Measurements from ENCODE around the gene SMOC2. TPM values are rescaled to one million over a fixed set of nuclear protein-coding genes. Genes with fewer than 3 reads are reported as not detected.

SMOC2 gene
- total and polyA plus RNA-seq, 2 of the 13 experiments (the other 11 are each of a cell fraction or from before 2014, with no cell fraction given) = not detected

DNA sequence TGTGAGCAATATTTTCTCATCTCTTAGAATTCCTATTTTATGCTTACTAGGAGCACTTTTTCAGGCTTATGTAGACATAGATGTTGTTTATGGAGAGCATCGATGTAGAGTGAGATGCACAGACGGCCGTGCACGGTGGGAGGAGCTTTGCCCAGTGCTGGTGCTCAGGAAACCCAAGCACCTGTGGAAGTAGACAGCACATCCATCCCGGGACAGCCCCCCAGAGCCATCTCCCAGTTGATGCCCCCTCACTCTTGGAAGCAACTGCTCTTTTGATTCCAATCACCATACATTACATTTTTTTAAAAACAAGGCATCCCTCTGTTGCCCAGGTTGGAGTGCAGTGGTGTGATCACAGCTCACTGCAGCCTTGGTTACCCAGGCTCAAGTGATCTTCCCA, 143.7 kb downstream of the SMOC2 start:
- DNase-seq (ENCODE audit: low spot score) = no peak
- no TSS peak for BruUV-seq (replicated peaks)
- TF ChIP-seq GFI1 (CRISPR knock-in tag; IDR thresholded peaks at IDR 0.05; ENCODE audit: borderline replicate concordance) (no peak), NR2F1 (CRISPR knock-in tag; IDR thresholded peaks at IDR 0.05) (no peak), NKX3-1 (CRISPR knock-in tag; IDR thresholded peaks at IDR 0.05) (no peak), NFIB (CRISPR knock-in tag; IDR thresholded peaks at IDR 0.05; ENCODE audit: borderline replicate concordance) (no peak), POGZ (CRISPR knock-in tag; IDR thresholded peaks at IDR 0.05) (no peak), ZNF83 (CRISPR knock-in tag; IDR thresholded peaks at IDR 0.05; ENCODE audit: borderline replicate concordance) (no peak), HNRNPL (IDR thresholded peaks at IDR 0.05; ENCODE audit: low read depth, low read length) (no peak), RBM22 (optimal IDR thresholded peaks at IDR 0.05; ENCODE audit: low read length) (no peak), ATM (IDR thresholded peaks at IDR 0.05; ENCODE audit: borderline replicate concordance) (no peak), ZBTB20 (CRISPR knock-in tag; IDR thresholded peaks at IDR 0.05; ENCODE audit: borderline replicate concordance, low read depth) (no peak), ZNF781 (CRISPR knock-in tag; IDR thresholded peaks at IDR 0.05; ENCODE audit: borderline replicate concordance, not compliant biosample characterization) (no peak)
- TF ChIP-seq, protein P1, sequence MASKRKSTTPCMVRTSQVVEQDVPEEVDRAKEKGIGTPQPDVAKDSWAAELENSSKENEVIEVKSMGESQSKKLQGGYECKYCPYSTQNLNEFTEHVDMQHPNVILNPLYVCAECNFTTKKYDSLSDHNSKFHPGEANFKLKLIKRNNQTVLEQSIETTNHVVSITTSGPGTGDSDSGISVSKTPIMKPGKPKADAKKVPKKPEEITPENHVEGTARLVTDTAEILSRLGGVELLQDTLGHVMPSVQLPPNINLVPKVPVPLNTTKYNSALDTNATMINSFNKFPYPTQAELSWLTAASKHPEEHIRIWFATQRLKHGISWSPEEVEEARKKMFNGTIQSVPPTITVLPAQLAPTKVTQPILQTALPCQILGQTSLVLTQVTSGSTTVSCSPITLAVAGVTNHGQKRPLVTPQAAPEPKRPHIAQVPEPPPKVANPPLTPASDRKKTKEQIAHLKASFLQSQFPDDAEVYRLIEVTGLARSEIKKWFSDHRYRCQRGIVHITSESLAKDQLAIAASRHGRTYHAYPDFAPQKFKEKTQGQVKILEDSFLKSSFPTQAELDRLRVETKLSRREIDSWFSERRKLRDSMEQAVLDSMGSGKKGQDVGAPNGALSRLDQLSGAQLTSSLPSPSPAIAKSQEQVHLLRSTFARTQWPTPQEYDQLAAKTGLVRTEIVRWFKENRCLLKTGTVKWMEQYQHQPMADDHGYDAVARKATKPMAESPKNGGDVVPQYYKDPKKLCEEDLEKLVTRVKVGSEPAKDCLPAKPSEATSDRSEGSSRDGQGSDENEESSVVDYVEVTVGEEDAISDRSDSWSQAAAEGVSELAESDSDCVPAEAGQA (IDR thresholded peaks at IDR 0.05; ENCODE audit: low read depth) = no peak
- TF ChIP-seq, protein P1 (CRISPR knock-in tag; IDR thresholded peaks at IDR 0.05; ENCODE audit: borderline replicate concordance) = no peak
- TF ChIP-seq, protein P2, sequence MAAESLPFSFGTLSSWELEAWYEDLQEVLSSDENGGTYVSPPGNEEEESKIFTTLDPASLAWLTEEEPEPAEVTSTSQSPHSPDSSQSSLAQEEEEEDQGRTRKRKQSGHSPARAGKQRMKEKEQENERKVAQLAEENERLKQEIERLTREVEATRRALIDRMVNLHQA (CRISPR knock-in tag; IDR thresholded peaks at IDR 0.05) = no peak
- TF ChIP-seq, protein P3, sequence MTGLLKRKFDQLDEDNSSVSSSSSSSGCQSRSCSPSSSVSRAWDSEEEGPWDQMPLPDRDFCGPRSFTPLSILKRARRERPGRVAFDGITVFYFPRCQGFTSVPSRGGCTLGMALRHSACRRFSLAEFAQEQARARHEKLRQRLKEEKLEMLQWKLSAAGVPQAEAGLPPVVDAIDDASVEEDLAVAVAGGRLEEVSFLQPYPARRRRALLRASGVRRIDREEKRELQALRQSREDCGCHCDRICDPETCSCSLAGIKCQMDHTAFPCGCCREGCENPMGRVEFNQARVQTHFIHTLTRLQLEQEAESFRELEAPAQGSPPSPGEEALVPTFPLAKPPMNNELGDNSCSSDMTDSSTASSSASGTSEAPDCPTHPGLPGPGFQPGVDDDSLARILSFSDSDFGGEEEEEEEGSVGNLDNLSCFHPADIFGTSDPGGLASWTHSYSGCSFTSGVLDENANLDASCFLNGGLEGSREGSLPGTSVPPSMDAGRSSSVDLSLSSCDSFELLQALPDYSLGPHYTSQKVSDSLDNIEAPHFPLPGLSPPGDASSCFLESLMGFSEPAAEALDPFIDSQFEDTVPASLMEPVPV (CRISPR knock-in tag; IDR thresholded peaks at IDR 0.05) = no peak
- TF ChIP-seq, protein P4, sequence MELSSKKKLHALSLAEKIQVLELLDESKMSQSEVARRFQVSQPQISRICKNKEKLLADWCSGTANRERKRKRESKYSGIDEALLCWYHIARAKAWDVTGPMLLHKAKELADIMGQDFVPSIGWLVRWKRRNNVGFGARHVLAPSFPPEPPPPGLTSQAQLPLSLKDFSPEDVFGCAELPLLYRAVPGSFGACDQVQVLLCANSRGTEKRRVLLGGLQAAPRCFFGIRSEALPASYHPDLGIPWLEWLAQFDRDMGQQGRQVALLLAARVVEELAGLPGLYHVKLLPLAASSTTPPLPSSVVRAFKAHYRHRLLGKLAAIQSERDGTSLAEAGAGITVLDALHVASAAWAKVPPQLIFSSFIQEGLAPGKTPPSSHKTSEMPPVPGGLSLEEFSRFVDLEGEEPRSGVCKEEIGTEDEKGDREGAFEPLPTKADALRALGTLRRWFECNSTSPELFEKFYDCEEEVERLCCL (CRISPR knock-in tag; IDR thresholded peaks at IDR 0.05; ENCODE audit: borderline replicate concordance) = no peak

More for the DNA sequence above, 143.7 kb downstream of the SMOC2 start:
- H3K36me3 ChIP-seq (replicated peaks in 1 of 2; ENCODE audit: control insufficient read depth in 1 of 2, insufficient read depth in 2 of 2, low read length in 2 of 2) = no peaks in the 10 kb centered on the region
- no peak overlapping the region for H3K27ac ChIP-seq (ENCODE audit: extremely low read length, insufficient read depth, low read length)
- CTCF ChIA-PET (ENCODE audit: low intra/inter-chr PET ratio, low total read pairs) = no interaction called here
- H2AFZ ChIP-seq (ENCODE audit: low read length) = no peak overlapping the region
- intact Hi-C loops (cut with micrococcal nuclease; ENCODE audit: unreplicated experiment) (no loop called here), in situ Hi-C loops (cut with HindIII; ENCODE audit: extremely low pct_ligation_motif_present, low pct_unique_long_range_greater_than_20kb) (no loop called here)
- H4K20me1 ChIP-seq (ENCODE audit: insufficient read depth, low read length) = no peaks in the 10 kb centered on the region
- ATAC-seq (no peak), FAIRE-seq (no peak)
- POLR2A ChIA-PET = no interaction called here
- 3% methylated on average over 5 of the region's 5 CpGs for WGBS (ENCODE audit: low lambda C conversion rate)
- H3K9ac ChIP-seq (ENCODE audit: insufficient read depth, low read depth, low read length) = no peak overlapping the region
- H3K9me3 ChIP-seq (ENCODE audit: low read length) = no peaks in the 10 kb centered on the region
- no peak overlapping the region for H3K4me3 ChIP-seq (replicated peaks in 1 of 3; ENCODE audit: insufficient read depth in 1 of 3, low read depth in 2 of 3, low read length in 3 of 3)
- H3K27me3 ChIP-seq (ENCODE audit: control insufficient read depth in 1 of 2, insufficient read depth in 2 of 2, low read length in 2 of 2) = peaks cover 16 to 77% of the 10 kb centered on the region in 2 experiments
- H3K4me1 ChIP-seq (ENCODE audit: insufficient read depth, low read length) = no peaks in the 10 kb centered on the region
- no peak overlapping the region for H3K4me2 ChIP-seq (ENCODE audit: low read depth, low read length)
- no peaks in the 10 kb centered on the region for H3K79me2 ChIP-seq (ENCODE audit: insufficient read depth, low read length)

All from HepG2 (cell line).